Fibroblast of skin of scalp (primary cell): ENCODE measurements around the gene KRTAP4-12.
"Not testable (repeated sequence)": the region's sequence is repeated elsewhere in the genome, so short reads cannot be mapped to it uniquely, and the experiment has no call there.

Experiments
- DNase-seq: peaks from one replicate; pipeline ENCODE4 v3.0.0-alpha.2; 2013

Gene KRTAP4-12

GRCh38 chr17:41125064-41125463, 1.1 kb upstream of the KRTAP4-12 start:
- DNase-seq = no peak

GRCh38 chr17:41123292-41123990, 541 bp downstream of the KRTAP4-12 start:
- not testable (repeated sequence) for DNase-seq

DNA sequence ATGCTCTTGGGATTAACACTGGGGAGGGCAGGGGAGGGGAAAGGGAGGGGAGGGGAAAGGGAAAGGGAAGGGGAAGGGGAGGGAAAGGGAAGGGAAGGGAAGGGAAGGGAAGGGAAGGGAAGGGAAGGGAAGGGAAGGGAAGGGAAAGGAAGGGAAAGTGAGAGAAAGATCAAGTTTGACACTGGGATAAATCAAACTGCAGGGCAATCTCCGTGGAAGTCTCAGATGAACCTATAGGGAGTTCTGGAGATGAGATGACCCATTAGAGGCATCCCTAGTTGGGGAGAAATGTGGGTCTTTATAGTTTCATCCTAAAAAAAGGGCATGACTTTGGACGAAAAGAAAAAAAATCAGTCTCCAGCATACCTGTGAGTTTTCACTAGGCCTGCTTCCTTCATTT, 2.2 kb downstream of the KRTAP4-12 start:
- no peak for DNase-seq

DNA sequence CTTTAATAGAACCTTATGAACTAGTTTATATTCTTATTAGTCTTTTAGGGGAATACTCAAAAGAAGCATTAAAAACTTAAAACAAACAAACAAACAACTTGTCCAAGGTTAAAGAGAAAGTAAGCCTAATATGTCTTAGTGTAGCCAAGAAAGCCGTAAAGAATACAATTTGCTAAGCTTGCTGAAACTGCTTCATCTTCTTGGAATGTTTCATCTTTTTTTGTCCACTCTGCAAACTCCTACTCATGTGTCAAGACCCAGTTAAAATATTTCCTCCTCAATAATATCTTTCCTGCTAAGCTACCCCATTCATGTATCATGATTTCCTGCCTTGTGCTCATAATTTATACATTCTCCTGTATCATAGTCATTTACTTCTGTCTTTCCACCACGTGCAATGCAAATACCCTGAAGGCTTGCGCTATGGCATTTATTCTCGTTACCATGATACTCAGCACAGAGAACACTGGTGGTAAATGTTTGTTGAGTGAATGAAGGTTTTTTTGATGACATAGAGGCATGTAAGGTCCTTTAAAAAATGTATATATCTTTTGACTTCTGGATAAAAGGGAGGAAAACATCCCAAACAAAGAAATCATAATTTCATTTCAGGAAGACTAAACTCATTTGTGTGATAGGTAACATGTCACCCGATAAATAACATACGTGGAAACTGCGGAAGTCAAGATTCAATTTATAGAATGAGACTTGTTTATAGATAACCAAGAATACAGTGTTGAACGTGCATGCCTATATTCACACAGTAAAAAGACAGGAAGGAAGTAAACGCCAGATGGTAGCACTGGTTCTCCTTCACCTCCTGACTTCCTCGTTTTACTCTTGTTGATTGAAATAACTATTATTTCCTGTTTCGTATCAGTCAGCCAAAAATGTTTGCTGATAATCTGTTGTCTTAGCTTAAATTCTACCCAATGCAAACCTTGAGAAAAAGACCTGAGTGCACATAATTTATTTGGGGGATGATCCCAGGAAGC, 4.0 kb downstream of the KRTAP4-12 start:
- DNase-seq = peak; percentile 32

DNA sequence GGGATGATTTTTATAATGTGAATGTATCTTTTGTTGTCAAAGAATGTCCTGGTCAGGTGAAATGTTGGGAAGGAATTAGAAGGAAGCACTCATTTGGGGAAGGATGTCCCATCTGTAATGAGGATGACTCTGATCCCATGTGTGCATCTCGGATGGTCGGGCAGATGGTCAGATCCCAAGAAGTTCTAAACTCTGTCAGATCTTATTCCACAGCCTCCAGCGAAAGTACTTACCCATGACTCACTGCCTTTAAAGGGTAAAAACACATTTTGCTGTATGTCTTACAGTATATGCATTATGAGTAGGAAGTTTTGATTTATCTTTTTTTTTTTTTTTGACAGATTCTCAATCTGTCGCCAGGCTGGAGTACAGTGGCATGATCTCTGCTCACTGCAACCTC, 5.3 kb downstream of the KRTAP4-12 start:
- DNase-seq = peak; percentile 45

- DNase-seq = not testable (repeated sequence)
These were observed 6.1 kb downstream of the KRTAP4-12 start, which contains the start of gene KRTAP4-11 for GRCh38 chr17:41117846-41118386. Gene KRTAP4-11 (minus strand): TSS chr17:41118373. CDS start chr17:41118315, 58 bp downstream.

GRCh38 chr17:41116297-41116696, 7.7 kb downstream of the KRTAP4-12 start:
- DNase-seq = peak; percentile 50

DNA sequence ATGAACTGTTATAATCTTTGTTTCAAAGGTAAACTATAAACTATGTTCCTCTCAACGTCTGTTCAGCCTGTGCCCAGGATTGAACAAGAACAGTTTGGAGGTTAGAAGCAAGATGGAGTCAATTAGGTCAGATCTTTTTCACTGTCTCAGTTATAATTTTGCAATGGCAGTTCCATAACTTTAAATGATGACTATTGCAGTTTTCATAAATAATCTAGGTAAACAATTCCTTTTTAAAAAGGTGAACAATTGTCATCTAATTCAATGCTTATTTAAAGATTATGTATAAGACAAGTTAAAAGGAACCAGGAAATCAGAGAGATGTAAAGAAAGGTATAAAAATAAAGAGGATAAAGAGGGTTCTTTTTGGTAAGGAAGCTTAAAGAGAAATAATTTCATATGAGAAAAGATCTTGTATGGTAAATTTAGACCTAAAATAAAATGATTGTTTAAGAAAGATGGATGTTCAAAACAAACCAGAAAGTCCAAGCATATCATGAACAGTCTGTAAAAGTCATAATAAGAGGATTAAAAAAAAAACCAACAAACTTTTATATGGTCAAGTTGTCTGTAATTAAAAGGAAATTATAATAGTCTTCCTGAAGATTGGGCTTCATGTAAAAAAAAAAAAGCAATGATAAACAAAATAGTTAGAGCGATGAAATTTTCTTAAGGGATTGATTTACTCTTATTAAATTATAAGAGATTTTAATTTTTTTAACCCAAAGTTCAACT, 12.7 kb downstream of the KRTAP4-12 start:
- DNase-seq = no peak

- not testable (repeated sequence) for DNase-seq
These were observed 15.1 kb downstream of the KRTAP4-12 start for GRCh38 chr17:41108728-41109386.

GRCh38 chr17:41107941-41108450, 16.0 kb downstream of the KRTAP4-12 start:
- peak; percentile 34 for DNase-seq

DNA sequence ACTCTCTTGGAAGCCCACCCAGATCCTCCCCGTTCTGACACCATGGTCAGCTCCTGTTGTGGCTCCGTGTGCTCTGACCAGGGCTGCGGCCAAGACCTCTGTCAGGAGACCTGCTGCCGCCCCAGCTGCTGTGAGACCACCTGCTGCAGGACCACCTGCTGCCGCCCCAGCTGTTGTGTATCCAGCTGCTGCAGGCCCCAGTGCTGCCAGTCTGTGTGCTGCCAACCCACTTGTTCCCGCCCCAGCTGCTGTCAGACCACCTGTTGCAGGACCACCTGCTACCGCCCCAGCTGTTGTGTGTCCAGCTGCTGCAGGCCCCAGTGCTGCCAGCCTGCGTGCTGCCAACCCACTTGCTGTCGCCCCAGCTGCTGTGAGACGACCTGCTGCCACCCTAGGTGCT, 18.6 kb downstream of the KRTAP4-12 start, which contains the start of gene KRTAP4-9:
KRTAP4-9 (plus strand) TSS at position 43 of the 400 bp plus-strand sequence; CDS start at position 43, 0 bp downstream.
- DNase-seq = not testable (repeated sequence)

DNA sequence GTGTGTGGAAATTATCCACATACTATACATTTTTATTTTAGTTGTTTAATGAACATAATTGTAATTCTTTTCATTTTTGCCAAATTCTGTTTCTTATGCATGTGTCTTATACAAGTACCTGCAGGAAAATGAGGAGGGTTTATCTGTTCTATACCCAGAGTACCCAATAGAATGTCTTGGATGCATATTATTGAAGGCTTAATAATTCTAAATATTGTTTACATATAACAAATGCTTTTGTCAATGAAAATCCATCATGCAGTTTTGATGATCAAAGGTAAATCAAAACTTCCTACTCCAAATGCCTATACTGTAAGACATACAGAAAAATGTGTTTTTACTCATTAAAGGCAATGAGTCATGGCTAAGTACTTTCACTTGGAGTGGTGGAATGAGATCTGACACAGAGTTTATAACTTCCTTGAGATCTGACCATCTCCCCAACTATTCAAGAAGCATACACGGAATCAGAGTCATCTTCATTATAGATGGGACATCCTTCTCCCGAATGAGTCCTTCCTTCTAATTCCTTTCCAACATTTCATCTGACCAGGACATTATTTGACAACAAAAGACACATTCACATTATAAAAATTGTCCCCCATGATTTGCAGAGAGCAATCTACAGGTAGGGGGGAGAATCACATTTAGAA, 19.5 kb downstream of the KRTAP4-12 start:
- DNase-seq = peak; percentile 84

- no peak for DNase-seq
These were observed 20.1 kb downstream of the KRTAP4-12 start for GRCh38 chr17:41103896-41104295.

GRCh38 chr17:41101586-41102259, 22.3 kb downstream of the KRTAP4-12 start, which contains the start of gene KRTAP4-16:
Gene KRTAP4-16 (minus strand): TSS chr17:41102209. CDS start chr17:41102209, 0 bp downstream.
- no peak for DNase-seq

- DNase-seq = peak; percentile 91
These were observed 24.1 kb downstream of the KRTAP4-12 start for GRCh38 chr17:41099682-41100480.

- DNase-seq = peak; percentile 70
These were observed 25.5 kb downstream of the KRTAP4-12 start for GRCh38 chr17:41098481-41098880.

DNA sequence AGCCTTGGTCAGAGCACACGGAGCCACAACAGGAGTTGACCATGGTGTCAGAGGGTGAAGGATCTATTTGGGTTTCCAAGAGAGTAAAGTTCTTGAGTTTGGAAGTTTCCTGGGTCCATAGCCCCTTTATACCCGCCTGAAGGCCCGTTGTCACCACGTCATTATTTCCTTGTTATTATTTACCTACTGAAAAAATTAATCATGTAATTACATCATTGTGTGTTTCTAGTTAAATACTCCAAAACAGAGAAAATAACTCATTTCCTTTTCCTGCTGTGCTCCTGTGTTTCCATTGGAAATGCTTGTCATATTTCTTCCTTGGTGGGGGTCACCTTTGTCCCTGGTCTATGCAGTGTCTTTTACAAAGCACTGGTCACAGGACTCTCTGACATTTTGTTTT, 25.9 kb downstream of the KRTAP4-12 start, which contains the start of gene KRTAP4-8:
KRTAP4-8 (minus strand) TSS at position 101 of the 400 bp plus-strand sequence; CDS start at position 43, 58 bp downstream.
- DNase-seq = no peak

- DNase-seq = no peak
These were observed 27.9 kb downstream of the KRTAP4-12 start for GRCh38 chr17:41096055-41096454.

GRCh38 chr17:41088760-41089352, 35.1 kb downstream of the KRTAP4-12 start:
- not testable (repeated sequence) for DNase-seq
